ENCODE data around the gene PREB.

DNA sequence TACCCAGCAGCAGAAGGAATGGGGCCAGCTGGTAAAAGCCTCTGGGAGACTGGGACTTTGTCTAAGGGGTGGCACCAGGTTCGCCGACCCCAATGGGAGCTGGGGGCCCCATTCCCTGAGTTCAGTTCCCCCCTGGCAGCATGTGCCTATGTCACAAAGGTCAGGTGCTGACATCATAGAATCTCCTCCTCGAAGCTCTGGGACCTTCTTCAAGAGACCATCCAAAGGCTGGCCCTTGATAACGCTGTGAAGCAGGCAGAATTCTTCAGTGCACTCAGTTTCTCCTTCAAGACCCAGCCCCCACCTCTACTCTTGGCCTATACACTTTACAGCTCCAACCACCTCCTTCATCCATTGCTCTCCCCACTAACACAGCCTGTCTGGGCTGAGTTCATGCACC is 4.9 kb upstream of the PREB start, which contains the start of gene PRR30:
- TF ChIP-seq, protein P1, sequence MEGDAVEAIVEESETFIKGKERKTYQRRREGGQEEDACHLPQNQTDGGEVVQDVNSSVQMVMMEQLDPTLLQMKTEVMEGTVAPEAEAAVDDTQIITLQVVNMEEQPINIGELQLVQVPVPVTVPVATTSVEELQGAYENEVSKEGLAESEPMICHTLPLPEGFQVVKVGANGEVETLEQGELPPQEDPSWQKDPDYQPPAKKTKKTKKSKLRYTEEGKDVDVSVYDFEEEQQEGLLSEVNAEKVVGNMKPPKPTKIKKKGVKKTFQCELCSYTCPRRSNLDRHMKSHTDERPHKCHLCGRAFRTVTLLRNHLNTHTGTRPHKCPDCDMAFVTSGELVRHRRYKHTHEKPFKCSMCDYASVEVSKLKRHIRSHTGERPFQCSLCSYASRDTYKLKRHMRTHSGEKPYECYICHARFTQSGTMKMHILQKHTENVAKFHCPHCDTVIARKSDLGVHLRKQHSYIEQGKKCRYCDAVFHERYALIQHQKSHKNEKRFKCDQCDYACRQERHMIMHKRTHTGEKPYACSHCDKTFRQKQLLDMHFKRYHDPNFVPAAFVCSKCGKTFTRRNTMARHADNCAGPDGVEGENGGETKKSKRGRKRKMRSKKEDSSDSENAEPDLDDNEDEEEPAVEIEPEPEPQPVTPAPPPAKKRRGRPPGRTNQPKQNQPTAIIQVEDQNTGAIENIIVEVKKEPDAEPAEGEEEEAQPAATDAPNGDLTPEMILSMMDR (conservative IDR thresholded peaks at IDR 0.05; ENCODE audit: low read length) = no peak
- no peak for TF ChIP-seq EZH2phosphoT487 (IDR thresholded peaks at IDR 0.05; ENCODE audit: borderline replicate concordance, low read depth, low read length)
